ENCODE results near the gene MED27. TPM values are rescaled to one million over a fixed set of nuclear protein-coding genes. Genes with fewer than 3 reads are reported as not detected.

Gene MED27
- total and polyA plus RNA-seq, 2 of the 8 experiments (the other 6 are each of a cell fraction or from before 2014, with no cell fraction given), result 29.9 to 56.5 TPM

DNA sequence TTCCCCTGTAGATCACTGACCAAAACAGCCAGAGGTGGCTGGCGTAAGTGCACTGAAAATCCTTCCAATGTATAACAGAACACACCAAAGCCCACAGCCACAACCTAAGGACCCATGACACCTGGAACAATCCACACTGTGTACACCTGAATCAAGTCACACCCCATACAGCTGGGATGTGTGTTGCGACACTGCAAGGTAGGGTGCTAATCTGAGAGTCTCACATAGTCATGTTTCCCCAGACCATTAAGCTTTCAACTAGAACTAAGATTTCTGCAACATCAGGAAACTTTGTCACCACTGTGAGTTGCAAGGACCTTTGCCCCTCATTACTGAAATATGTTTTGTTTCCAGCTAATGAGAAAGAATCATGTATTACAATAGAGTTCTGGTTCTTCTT lies 59.4 kb downstream of the MED27 start:
- Histone ChIP-seq H3K56ac (replicated peaks; ENCODE audit: insufficient read length, low read depth, low read length) (no peak overlapping the region), H2AK5ac (ENCODE audit: low read depth, low read length) (no peak overlapping the region), H2BK15ac (ENCODE audit: low read length) (0 out of 2 replicates have a peak overlapping the region, but pooled peaks have one; percentile 25), H3K4me1 (replicated peaks in 1 of 4; ENCODE audit: control insufficient read depth in 3 of 4, insufficient read depth in 4 of 4, low read length in 3 of 4) (peaks cover 0 to 15% (median 6%) of the 10 kb centered on the region in 4 experiments; a peak in 6 of 7 replicates), H3K79me2 (ENCODE audit: control insufficient read depth in 1 of 2, insufficient read depth in 2 of 2, low read length in 2 of 2) (peaks cover 0 to 25% of the 10 kb centered on the region in 2 experiments; a peak in 2 of 4 replicates), H2BK120ac (replicated peaks; ENCODE audit: low read depth, low read length) (no peak overlapping the region), H3K23me2 (ENCODE audit: low read depth, low read length) (no peaks in the 10 kb centered on the region), H3K14ac (ENCODE audit: insufficient read length) (no peak overlapping the region), H4K5ac (ENCODE audit: insufficient read length, low read depth, low read length) (no peak overlapping the region), H2BK5ac (ENCODE audit: low read depth, low read length) (no peak overlapping the region), H2AFZ (ENCODE audit: low read length) (no peak overlapping the region), H4K20me1 (replicated peaks in 1 of 2; ENCODE audit: control insufficient read depth in 1 of 2, insufficient read depth in 2 of 2, low read length in 2 of 2) (peaks cover 4 to 10% of the 10 kb centered on the region in 2 experiments), H4K91ac (replicated peaks; ENCODE audit: insufficient read length, low read length) (no peak overlapping the region), H3K23ac (ENCODE audit: insufficient read length) (no peak overlapping the region), H2BK12ac (ENCODE audit: low read depth, low read length) (no peak overlapping the region), H3K27ac (ENCODE audit: low read depth, low read length) (no peak overlapping the region), H3K18ac (ENCODE audit: extremely low read depth, low read length) (no peak overlapping the region), H2BK20ac (ENCODE audit: low read length) (no peak overlapping the region), H3K4me3 (ENCODE audit: extremely low read depth in 1 of 4, insufficient read depth in 2 of 4, low read depth in 3 of 4, low read length in 4 of 4) (no peak overlapping the region), H3K9ac (replicated peaks in 1 of 4; ENCODE audit: extremely low read depth in 1 of 4, low read depth in 3 of 4, low read length in 3 of 4) (no peak overlapping the region), H3K79me1 (ENCODE audit: low read depth, low read length) (peaks cover 4% of the 10 kb centered on the region), H3K4me2 (ENCODE audit: insufficient read depth in 1 of 2, low read depth in 2 of 2, low read length in 2 of 2) (no peak overlapping the region), H3K9me3 (ENCODE audit: insufficient read depth in 2 of 2, low read depth in 1 of 2, low read length in 1 of 2) (no peaks in the 10 kb centered on the region), H3K36me3 (ENCODE audit: control insufficient read depth in 2 of 4, insufficient read depth in 4 of 4, low read length in 3 of 4) (no peaks in the 10 kb centered on the region), H3K27me3 (replicated peaks in 1 of 4; ENCODE audit: control insufficient read depth in 3 of 4, extremely low read depth in 1 of 4, insufficient read depth in 3 of 4, low read length in 3 of 4) (no peaks in the 10 kb centered on the region), H3K4ac (replicated peaks; ENCODE audit: insufficient read length, low read depth, low read length) (no peak overlapping the region), H4K8ac (ENCODE audit: extremely low read depth, insufficient read depth, low read length) (no peak overlapping the region)
- no peak for FAIRE-seq
- WGBS, 2 experiments (ENCODE audit: extremely low coverage in 1 of 2, insufficient coverage in 1 of 2, insufficient read length in 1 of 2, insufficient replicate concordance in 2 of 2, low coverage in 1 of 2, low lambda C conversion rate in 2 of 2, missing lambda C conversion rate in 1 of 2), result 92% methylated on average over 2 of the region's 2 CpGs; no CpG with 5 or more reads in 1 of the 2 experiments
- TF ChIP-seq TEAD4 (IDR thresholded peaks at IDR 0.05; ENCODE audit: low read depth, low read length) (no peak), CEBPB (IDR thresholded peaks at IDR 0.05; ENCODE audit: low read depth, low read length) (0 out of 2 replicates have a peak, but pooled peaks have one; percentile 7)
- ChIA-PET POLR2A (ENCODE audit: partially characterized antibody) (interaction anchor here (1.2 kb wide), 1 partner anchor 8 kb away, joined by 4 read pairs; no protein-coding TSS in a partner anchor), CTCF (ENCODE audit: partially characterized antibody) (interaction anchor here (0.6 to 1.7 kb wide), 11 partner anchors 10 to 1905 kb away, joined by 3 to 5 read pairs (median 4); no protein-coding TSS in a partner anchor)
- DNase-seq (ENCODE audit: low read depth in 1 of 2, low spot score in 2 of 2), result no peak
